MM.1S (cell line): ENCODE results near the gene MYRIP.

ENCODE experiments used
- CTCF ChIP-seq: fragments of 300-600 bp; sonication (generic); IDR thresholded peaks from 2 replicates; pipeline ENCODE4 v1.5.1; 2016; ENCODE audit warnings: antibody characterized with exemption, low read length, mixed read lengths
- EZH2 ChIP-seq: fragments of 300-600 bp; sonication (generic); optimal IDR thresholded peaks from 2 replicates; pipeline ENCODE3; 2017; ENCODE audit warnings: low read depth, mild to moderate bottlenecking, antibody characterized with exemption, low read length, mixed read lengths

GRCh38 chr3:40103829-40104228, 294.4 kb downstream of the MYRIP start:
- TF ChIP-seq CTCF, result no peak
- TF ChIP-seq EZH2, result no peak
